D721Med (cell line): ENCODE results near the gene WDR70.

ENCODE experiments used
- DNase-seq: peaks from one replicate; pipeline ENCODE4 v3.0.0; 2011; ENCODE audit warnings: low spot score; ENCODE audit not compliant: insufficient read length
- FAIRE-seq: peaks from 2 replicates; lab custom pipeline; 2011; peaks lifted over from hg19 to GRCh38; lab: Jason Lieb, UNC
- TF ChIP-seq, protein P1 (sequence below): IDR thresholded peaks from 2 replicates; pipeline ENCODE4 v1.5.1; 2012; ENCODE audit warnings: mild to moderate bottlenecking, control low read depth; ENCODE audit not compliant: insufficient read depth; ENCODE audit errors: missing control alignments

WDR70 gene

DNA sequence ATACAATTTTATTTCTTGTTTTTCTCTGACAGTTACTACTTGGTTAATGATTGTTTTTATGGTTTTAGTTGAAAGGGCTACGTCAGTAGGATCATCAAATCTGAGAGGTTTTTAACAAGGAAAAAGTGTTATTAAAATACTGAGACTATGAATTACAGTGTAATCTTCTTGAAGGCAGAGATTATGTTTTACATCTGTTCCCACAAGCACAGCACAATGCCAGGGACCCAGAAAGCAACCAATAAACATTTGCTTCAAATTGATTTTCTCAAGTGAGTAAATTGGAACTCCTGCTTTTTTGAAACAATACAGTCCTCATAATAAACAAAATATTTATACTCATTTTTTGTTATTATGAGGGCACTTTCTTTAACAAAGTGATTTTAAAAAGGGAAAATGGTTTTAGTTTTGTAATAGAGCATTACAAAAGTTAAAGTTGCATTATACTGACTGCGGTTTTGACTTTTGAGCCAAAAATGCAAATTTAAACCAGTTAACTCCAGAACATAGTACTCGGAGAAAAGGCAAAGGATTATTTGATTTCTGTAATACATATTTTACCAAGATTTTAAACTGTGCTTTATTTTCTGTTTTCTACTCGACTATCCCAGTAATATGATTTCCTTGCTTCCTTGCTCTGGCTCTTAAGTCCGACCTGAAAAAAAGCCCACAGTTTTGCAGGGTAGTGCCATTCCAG, 283.8 kb downstream of the WDR70 start:
- DNase-seq (no peak), FAIRE-seq (peak; percentile 64)
- TF ChIP-seq, protein P1, sequence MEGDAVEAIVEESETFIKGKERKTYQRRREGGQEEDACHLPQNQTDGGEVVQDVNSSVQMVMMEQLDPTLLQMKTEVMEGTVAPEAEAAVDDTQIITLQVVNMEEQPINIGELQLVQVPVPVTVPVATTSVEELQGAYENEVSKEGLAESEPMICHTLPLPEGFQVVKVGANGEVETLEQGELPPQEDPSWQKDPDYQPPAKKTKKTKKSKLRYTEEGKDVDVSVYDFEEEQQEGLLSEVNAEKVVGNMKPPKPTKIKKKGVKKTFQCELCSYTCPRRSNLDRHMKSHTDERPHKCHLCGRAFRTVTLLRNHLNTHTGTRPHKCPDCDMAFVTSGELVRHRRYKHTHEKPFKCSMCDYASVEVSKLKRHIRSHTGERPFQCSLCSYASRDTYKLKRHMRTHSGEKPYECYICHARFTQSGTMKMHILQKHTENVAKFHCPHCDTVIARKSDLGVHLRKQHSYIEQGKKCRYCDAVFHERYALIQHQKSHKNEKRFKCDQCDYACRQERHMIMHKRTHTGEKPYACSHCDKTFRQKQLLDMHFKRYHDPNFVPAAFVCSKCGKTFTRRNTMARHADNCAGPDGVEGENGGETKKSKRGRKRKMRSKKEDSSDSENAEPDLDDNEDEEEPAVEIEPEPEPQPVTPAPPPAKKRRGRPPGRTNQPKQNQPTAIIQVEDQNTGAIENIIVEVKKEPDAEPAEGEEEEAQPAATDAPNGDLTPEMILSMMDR: no peak

DNA sequence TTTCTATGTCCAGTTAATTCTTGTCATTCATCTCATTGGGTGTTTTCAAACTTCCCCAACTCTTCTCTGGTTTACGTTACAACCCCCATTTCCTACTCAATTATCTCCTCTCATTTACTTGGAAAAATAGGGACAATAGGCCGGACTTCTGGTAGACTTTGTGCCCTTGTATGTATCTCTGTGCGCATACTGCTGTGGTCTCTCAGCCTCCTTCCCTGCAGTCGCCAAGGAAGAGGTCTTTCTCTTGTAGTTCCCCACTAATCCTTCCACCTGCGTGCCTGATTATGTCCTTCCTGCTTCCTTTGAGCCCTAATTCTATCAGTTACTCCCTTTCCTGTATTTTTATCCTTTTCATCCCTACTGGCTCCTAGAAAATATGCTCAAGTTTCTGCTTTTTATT, 284.4 kb downstream of the WDR70 start:
- DNase-seq (no peak), FAIRE-seq (no peak)
- TF ChIP-seq, protein P1: no peak

DNA sequence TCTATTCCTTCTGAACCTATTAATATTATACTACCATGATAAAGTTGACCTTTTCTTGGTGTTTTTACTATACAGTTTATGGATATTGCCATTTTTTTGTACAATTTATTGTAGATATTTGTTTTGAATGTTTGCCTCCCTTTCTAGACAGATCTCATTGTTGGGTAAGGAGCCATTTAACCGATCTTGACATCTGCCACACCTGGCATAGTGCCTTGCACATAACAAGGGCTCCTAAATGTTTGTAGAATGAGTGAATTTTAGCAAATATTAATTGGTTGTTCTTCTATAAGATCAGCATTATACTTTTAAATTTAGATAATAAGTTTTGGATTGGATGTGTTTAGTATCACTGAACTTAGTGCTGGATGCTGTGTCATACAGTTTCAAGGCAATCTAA, 285.4 kb downstream of the WDR70 start:
- TF ChIP-seq, protein P1: no peak
- no peak for FAIRE-seq
- DNase-seq: no peak

DNA sequence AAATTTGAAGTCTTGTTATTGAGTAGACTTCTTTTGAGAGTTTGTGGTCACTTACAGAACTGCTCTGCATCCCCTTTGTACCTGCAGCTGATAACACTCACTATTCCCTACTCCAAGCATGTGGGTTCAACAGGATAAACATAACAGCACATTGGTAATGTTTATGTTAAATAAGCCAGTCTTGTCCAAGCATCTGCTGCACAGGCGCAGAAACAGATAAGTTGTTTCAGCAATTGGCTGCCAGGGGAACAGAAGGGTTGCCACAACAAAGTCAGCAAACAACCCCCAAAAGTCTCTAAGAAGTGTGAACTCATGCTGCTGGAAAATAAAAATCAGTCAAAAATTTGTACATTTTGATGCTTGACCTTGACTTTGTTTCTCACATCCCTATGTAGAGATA, 286.2 kb downstream of the WDR70 start:
- no peak for FAIRE-seq
- TF ChIP-seq, protein P1: no peak
- DNase-seq: no peak

DNA sequence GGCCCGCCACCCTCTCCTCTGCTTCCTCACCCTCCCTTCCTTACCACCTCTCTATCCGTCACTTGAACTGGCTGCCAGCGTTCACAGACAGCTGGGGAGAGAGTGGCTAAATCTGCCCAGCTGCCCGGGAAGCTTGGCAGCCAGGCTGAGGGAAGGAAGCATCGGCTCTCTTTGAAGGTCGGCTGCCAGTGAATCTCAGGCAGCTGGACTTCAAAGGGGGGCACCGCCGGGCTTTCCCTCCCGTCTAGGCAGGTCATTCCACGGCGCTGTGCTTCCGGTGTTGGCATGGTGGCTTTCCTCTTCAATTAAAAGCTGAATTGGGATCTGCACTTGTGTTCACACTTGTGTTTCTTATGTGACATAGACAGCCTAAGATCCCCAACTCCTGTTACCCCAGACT, 286.8 kb downstream of the WDR70 start:
- FAIRE-seq (no peak), DNase-seq (no peak)
- TF ChIP-seq, protein P1: no peak

DNA sequence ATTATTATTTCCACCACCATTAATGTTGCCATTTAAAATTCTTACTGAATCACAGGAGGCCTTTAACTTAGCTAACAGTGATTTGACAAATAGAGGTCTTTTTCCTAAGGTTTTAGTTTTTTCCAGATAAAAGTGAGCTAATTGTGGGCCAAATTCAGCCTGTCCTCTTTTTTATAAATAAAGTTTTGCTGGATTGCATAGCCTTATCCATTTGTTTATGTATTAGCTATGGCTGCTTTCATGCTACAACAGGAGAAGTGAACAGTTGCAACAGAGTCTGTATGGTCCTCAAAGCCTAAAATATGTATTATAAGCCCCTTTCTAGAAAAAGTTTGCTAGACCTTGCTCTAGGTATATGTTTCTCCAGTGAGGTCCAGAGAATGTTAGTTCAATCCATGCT, 288.3 kb downstream of the WDR70 start:
- TF ChIP-seq, protein P1: no peak
- no peak for DNase-seq
- FAIRE-seq: no peak

DNA sequence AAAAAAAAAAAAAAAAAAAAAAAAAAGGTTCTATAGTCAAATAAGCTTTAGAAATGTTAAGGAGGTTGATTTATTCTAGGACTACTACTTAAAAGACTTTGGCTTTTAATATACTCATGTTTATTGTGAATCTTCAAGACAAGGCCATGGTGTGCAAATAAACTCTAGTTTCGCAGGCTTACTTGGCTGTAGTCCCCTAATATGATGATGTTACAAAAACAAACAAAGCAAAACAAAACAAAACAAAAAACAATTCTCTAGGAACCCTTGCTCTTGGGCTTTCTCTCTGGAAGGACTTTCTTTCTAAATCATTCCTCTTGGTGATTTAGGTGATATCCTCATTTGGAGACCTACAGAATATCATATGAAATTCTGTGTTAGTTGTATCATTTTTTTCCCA, 288.7 kb downstream of the WDR70 start:
- TF ChIP-seq, protein P1: no peak
- no peak for FAIRE-seq
- no peak for DNase-seq
